GM10248 (cell line): ENCODE measurements around the gene CSNK1G1.

Experiments used
- CTCF ChIA-PET: fragments of 300-600 bp; sonication (Branson Sonifier 250); formaldehyde crosslinking; extraction: SDS; loops from one replicate; lab custom pipeline; 2021; ENCODE audit warnings: antibody characterized with exemption; lab: Yijun Ruan, JAX
- POLR2A ChIA-PET: fragments of 350-650 bp; sonication (Branson Sonifier 250); formaldehyde crosslinking; extraction: SDS; loops from one replicate; lab custom pipeline; 2020; ENCODE audit warnings: antibody characterized with exemption; lab: Yijun Ruan, JAX
- DNase-seq: peaks from one replicate; pipeline ENCODE4 v3.0.0; 2012; ENCODE audit errors: extremely low spot score
- TF ChIP-seq, protein P1 (sequence below): IDR thresholded peaks from 2 replicates; pipeline ENCODE4 v1.5.1; 2012; ENCODE audit warnings: mild to moderate bottlenecking, low read depth; ENCODE audit errors: extremely low read depth, missing control alignments, control extremely low read depth

CSNK1G1 gene

DNA sequence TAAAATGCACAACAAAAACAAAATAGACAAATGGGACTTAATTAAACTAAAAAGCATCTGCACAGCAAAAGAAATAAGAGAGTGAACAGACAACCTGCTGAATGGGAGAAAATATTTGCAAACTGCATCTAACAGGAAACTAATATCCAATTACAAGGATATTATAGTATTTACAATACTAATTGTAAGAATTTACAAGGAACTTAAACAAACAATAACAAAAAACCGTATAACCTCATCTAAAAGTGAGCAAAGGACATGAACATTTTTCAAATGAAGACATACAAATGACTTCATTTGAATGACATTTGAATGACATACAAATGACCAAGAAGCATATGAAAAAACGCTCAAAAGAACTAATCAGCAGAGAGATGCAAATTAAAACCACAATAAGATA, 66.4 kb downstream of the CSNK1G1 start:
- no peak for DNase-seq
- ChIA-PET CTCF (no interaction called here), POLR2A (no interaction called here)
- TF ChIP-seq, protein P1, sequence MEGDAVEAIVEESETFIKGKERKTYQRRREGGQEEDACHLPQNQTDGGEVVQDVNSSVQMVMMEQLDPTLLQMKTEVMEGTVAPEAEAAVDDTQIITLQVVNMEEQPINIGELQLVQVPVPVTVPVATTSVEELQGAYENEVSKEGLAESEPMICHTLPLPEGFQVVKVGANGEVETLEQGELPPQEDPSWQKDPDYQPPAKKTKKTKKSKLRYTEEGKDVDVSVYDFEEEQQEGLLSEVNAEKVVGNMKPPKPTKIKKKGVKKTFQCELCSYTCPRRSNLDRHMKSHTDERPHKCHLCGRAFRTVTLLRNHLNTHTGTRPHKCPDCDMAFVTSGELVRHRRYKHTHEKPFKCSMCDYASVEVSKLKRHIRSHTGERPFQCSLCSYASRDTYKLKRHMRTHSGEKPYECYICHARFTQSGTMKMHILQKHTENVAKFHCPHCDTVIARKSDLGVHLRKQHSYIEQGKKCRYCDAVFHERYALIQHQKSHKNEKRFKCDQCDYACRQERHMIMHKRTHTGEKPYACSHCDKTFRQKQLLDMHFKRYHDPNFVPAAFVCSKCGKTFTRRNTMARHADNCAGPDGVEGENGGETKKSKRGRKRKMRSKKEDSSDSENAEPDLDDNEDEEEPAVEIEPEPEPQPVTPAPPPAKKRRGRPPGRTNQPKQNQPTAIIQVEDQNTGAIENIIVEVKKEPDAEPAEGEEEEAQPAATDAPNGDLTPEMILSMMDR: no peak

DNA sequence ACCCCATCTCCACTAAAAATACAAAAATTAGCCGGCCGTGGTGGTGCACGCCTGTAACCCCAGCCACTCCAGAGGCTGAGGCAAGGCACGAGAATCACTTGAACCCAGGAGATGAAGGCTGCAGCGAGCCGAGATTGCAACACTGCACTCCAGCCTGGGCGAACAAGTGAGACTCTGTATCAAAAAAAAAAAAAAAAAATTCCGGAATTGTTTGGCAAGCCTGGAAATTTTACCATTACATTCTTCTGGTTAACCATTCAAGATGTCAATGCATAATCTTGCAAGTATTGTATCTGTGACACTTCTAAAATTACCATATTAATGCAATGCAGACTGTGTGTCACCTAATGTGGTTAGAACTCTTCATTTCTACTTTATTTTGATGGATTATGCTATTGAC, 67.0 kb downstream of the CSNK1G1 start:
- ChIA-PET CTCF (no interaction called here), POLR2A (no interaction called here)
- TF ChIP-seq, protein P1: no peak
- DNase-seq: no peak

DNA sequence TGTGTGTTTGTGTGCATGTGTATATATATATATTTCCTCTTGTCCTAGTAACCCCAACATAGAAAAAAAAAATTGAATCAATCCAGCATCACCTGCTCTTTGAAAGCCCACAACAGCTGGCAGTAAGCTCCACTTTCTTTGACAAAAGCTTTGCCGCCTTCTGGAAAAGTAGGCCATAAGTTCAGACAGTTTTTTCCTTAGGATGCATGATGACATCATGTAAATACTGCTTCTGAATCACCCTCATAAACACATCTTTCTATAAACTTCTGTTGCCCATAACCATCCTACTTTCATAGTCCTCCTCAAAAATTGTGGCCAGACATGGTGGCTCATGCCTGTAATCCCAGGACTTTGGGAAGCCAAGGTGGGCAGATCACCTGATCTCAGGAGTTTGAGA, 67.4 kb downstream of the CSNK1G1 start:
- ChIA-PET POLR2A (no interaction called here), CTCF (interaction anchor here (1.4 kb wide), 1 partner anchor 368 kb away, joined by 3 read pairs; no protein-coding TSS in a partner anchor)
- TF ChIP-seq, protein P1: no peak
- DNase-seq: no peak

DNA sequence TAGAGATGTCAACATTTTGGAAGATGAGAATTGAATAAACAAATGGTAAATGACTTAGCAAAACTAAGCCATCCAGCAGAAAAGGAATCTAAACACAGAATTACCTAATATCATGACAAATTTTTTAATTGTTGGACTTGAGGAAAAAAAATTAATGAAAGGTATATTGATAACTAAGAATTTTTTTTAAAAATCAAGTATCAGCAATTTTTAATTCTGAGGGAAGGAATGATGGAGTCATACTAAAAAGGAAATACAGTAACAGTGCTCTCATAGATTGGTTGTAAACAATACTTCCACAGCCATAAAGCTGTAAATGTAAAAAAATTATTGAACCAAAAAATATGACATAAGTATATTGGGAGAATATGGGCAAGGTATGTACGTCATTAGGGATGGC, 68.0 kb downstream of the CSNK1G1 start:
- CTCF ChIA-PET: interaction anchor here (1.4 kb wide), 1 partner anchor 369 kb away, joined by 3 read pairs; no protein-coding TSS in a partner anchor
- DNase-seq: no peak
- TF ChIP-seq, protein P1: no peak
- POLR2A ChIA-PET: no interaction called here

DNA sequence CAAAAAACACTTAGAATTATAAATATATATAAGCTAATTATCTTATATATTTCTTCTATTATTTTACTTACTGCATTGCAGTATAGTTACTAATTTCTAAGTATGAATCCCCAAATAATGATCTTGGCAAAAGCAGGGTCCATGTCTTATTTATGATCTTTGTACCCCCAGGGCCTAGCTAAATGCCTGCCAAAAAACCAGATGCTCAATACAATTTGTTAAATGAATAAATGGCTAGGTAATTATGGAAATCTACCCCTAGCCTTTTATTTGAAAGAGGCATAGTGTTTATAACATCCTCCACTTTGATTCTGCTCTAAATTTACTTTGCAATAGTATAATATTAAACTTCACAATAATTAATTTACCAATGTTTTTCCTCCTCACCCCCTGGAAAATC, 69.5 kb downstream of the CSNK1G1 start:
- TF ChIP-seq, protein P1: no peak
- POLR2A ChIA-PET: no interaction called here
- CTCF ChIA-PET: interaction anchor here (0.6 to 1.7 kb wide), 4 partner anchors 10 to 71 kb away, joined by 3 to 6 read pairs (median 4); no protein-coding TSS in a partner anchor
- no peak for DNase-seq

DNA sequence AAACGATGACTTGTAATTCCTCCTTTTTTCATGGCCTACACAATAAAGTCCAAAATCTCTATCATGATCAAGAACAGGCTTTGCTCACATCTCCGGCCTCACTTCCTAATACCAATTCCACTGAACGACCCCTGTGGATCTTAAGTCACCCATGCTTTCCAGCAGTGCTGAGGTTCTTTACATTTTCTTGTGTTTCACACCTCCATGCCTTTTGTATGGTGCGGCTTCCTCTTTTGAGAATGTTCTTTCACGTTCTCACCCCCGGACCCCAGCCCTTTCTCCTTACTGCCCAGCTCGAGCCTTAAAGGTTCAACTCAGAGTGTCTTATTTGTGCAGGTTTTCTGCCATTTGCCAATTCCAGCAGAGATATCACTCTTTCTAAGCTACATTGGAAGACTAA, 70.1 kb downstream of the CSNK1G1 start:
- TF ChIP-seq, protein P1: no peak
- POLR2A ChIA-PET: no interaction called here

More for the DNA sequence above, 70.1 kb downstream of the CSNK1G1 start:
- DNase-seq: no peak
- CTCF ChIA-PET: interaction anchor here (1.3 to 1.7 kb wide), 3 partner anchors 11 to 26 kb away, joined by 4 to 6 read pairs (median 5); no protein-coding TSS in a partner anchor
